ENCODE data around the gene SYNC.
"Not testable (repeated sequence)": the region's sequence is repeated elsewhere in the genome, so short reads cannot be mapped to it uniquely, and the experiment has no call there.

The SYNC gene

GRCh38 chr1:32681999-32682398 lies 20.6 kb downstream of the SYNC start:
- in situ Hi-C loops (cut with HindIII; ENCODE audit: low pct_ligation_motif_present, low sequenced_read_pairs) = no loop called here

GRCh38 chr1:32681509-32681908 lies 21.1 kb downstream of the SYNC start:
- in situ Hi-C loops (cut with HindIII; ENCODE audit: low pct_ligation_motif_present, low sequenced_read_pairs) = no loop called here
- TF ChIP-seq, protein P1, sequence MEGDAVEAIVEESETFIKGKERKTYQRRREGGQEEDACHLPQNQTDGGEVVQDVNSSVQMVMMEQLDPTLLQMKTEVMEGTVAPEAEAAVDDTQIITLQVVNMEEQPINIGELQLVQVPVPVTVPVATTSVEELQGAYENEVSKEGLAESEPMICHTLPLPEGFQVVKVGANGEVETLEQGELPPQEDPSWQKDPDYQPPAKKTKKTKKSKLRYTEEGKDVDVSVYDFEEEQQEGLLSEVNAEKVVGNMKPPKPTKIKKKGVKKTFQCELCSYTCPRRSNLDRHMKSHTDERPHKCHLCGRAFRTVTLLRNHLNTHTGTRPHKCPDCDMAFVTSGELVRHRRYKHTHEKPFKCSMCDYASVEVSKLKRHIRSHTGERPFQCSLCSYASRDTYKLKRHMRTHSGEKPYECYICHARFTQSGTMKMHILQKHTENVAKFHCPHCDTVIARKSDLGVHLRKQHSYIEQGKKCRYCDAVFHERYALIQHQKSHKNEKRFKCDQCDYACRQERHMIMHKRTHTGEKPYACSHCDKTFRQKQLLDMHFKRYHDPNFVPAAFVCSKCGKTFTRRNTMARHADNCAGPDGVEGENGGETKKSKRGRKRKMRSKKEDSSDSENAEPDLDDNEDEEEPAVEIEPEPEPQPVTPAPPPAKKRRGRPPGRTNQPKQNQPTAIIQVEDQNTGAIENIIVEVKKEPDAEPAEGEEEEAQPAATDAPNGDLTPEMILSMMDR (IDR thresholded peaks at IDR 0.05; ENCODE audit: low read depth, low read length, missing control alignments) = no peak
- DNase-seq = no peak
- Histone ChIP-seq H3K4me3 (ENCODE audit: low read depth, low read length) (no peak overlapping the region), H3K27me3 (replicated peaks) (no peaks in the 10 kb centered on the region), H3K27ac (no peak overlapping the region), H3K36me3 (replicated peaks) (peaks cover 60% of the 10 kb centered on the region)

More at GRCh38 chr1:32681999-32682398, 20.6 kb downstream of the SYNC start:
- Histone ChIP-seq H3K27ac (no peak overlapping the region), H3K27me3 (replicated peaks) (no peaks in the 10 kb centered on the region), H3K36me3 (replicated peaks) (peaks cover 64% of the 10 kb centered on the region), H3K4me3 (ENCODE audit: low read depth, low read length) (no peak overlapping the region)
- TF ChIP-seq, protein P1 (IDR thresholded peaks at IDR 0.05; ENCODE audit: low read depth, low read length, missing control alignments) = no peak
- DNase-seq = no peak

DNA sequence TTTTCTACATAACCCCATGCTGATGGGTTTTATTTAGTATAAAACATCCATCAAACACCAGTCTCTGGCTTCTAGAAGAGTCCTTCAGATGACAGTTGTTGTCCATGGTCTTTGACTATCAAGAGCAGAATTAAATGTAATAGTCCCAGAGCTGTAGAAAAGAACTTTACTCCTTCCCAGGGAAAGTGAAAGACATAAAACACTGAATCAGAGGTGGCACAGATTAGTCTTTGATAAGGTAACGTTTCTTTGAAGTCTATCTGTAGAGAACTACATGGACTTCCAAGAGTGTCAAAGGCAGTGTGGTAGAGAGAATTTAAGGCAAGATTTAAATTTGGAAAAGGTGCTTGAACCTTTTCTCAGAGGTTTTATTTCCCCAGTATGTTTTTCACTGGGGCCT lies 21.9 kb downstream of the SYNC start:
- no peak for DNase-seq
- in situ Hi-C loops (cut with HindIII; ENCODE audit: low pct_ligation_motif_present, low sequenced_read_pairs) = no loop called here
- Histone ChIP-seq H3K27me3 (replicated peaks) (no peaks in the 10 kb centered on the region), H3K4me3 (ENCODE audit: low read depth, low read length) (no peak overlapping the region), H3K27ac (no peak overlapping the region), H3K36me3 (replicated peaks) (peaks cover 57% of the 10 kb centered on the region)
- TF ChIP-seq, protein P1 (IDR thresholded peaks at IDR 0.05; ENCODE audit: low read depth, low read length, missing control alignments) = no peak

GRCh38 chr1:32679993-32680392 lies 22.6 kb downstream of the SYNC start:
- H3K27me3 ChIP-seq (replicated peaks); H3K27ac ChIP-seq; DNase-seq; in situ Hi-C loops (cut with HindIII; ENCODE audit: low pct_ligation_motif_present, low sequenced_read_pairs); H3K4me3 ChIP-seq (ENCODE audit: low read depth, low read length): not testable (repeated sequence)
- H3K36me3 ChIP-seq (replicated peaks) = peaks cover 57% of the 10 kb centered on the region

GRCh38 chr1:32676945-32677344 lies 25.6 kb downstream of the SYNC start:
- Histone ChIP-seq H3K27me3 (replicated peaks) (no peaks in the 10 kb centered on the region), H3K36me3 (replicated peaks) (peaks cover 74% of the 10 kb centered on the region), H3K27ac (no peak overlapping the region), H3K4me3 (ENCODE audit: low read depth, low read length) (no peak overlapping the region)
- in situ Hi-C loops (cut with HindIII; ENCODE audit: low pct_ligation_motif_present, low sequenced_read_pairs) = no loop called here
- DNase-seq = no peak
- TF ChIP-seq, protein P1 (IDR thresholded peaks at IDR 0.05; ENCODE audit: low read depth, low read length, missing control alignments) = no peak

DNA sequence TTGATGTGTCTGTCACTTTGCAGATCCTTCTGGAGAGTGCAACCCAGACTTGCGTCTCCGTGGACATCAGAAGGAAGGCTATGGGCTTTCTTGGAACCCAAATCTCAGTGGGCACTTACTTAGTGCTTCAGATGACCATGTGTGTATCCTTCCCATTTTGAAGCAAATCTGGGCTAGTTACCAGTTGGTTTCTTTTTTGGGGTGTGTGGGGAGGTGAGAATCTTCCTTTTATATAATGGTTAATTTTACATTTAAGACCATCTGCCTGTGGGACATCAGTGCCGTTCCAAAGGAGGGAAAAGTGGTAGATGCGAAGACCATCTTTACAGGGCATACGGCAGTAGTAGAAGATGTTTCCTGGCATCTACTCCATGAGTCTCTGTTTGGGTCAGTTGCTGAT lies 33.9 kb downstream of the SYNC start:
- H3K27ac ChIP-seq; in situ Hi-C loops (cut with HindIII; ENCODE audit: low pct_ligation_motif_present, low sequenced_read_pairs); H3K27me3 ChIP-seq (replicated peaks); DNase-seq; H3K4me3 ChIP-seq (ENCODE audit: low read depth, low read length): not testable (repeated sequence)
- peaks cover 55% of the 10 kb centered on the region for H3K36me3 ChIP-seq (replicated peaks)

- TF ChIP-seq, protein P1 (IDR thresholded peaks at IDR 0.05; ENCODE audit: low read depth, low read length, missing control alignments) = no peak
- peaks cover 51% of the 10 kb centered on the region for H3K36me3 ChIP-seq (replicated peaks)
- no peaks in the 10 kb centered on the region for H3K27me3 ChIP-seq (replicated peaks)
- no peak for DNase-seq
- H3K4me3 ChIP-seq (ENCODE audit: low read depth, low read length) = no peak overlapping the region
- H3K27ac ChIP-seq = no peak overlapping the region
- in situ Hi-C loops (cut with HindIII; ENCODE audit: low pct_ligation_motif_present, low sequenced_read_pairs) = no loop called here
These were observed 35.5 kb downstream of the SYNC start for GRCh38 chr1:32666901-32667566.

Measured in brain microvascular endothelial cell (primary cell).